ENCODE data around the gene SLC35F6. TPM values are rescaled to one million over a fixed set of nuclear protein-coding genes. Genes with fewer than 3 reads are reported as not detected.
A peak's percentile ranks its signal among the peaks of the same experiment; 100 is the strongest.

The SLC35F6 gene
- total and polyA plus RNA-seq, 9 of the 15 experiments (the other 6 are each of a cell fraction or from before 2014, with no cell fraction given) = 11.9 to 47.3 (median 22.5) TPM

GRCh38 chr2:26769089-26769761 is 5.1 kb downstream of the SLC35F6 start (continued):
- TF ChIP-seq GATA2 (CRISPR knock-in tag; IDR thresholded peaks at IDR 0.05) (peak; percentile 61), CLOCK (CRISPR knock-in tag; IDR thresholded peaks at IDR 0.05; ENCODE audit: borderline replicate concordance) (peak; percentile 95), ZBTB12 (CRISPR knock-in tag; IDR thresholded peaks at IDR 0.05) (no peak), POLR3A (IDR thresholded peaks at IDR 0.05; ENCODE audit: borderline replicate concordance, extremely low read depth, insufficient read depth, insufficient read length) (no peak), NELFE (IDR thresholded peaks at IDR 0.05; ENCODE audit: insufficient read depth, insufficient read length) (no peak), IRF1 (CRISPR knock-in tag; IDR thresholded peaks at IDR 0.05; ENCODE audit: borderline replicate concordance) (no peak), ZNF408 (CRISPR knock-in tag; IDR thresholded peaks at IDR 0.05; ENCODE audit: low read depth) (no peak), UBTF (IDR thresholded peaks at IDR 0.05; ENCODE audit: borderline replicate concordance in 1 of 2, low read depth in 2 of 2, low read length in 2 of 2) (0 out of 4 replicates have a peak, but pooled peaks have one; percentile 11 to 51), MXI1 (IDR thresholded peaks at IDR 0.05; ENCODE audit: low read depth, low read length) (0 out of 2 replicates have a peak, but pooled peaks have one; percentile 44), ZNF609 (CRISPR knock-in tag; IDR thresholded peaks at IDR 0.05; ENCODE audit: borderline replicate concordance) (peak; percentile 98), ZNF184 (CRISPR knock-in tag; IDR thresholded peaks at IDR 0.05) (no peak), ZNF12 (CRISPR knock-in tag; IDR thresholded peaks at IDR 0.05) (no peak), CXXC5 (CRISPR knock-in tag; IDR thresholded peaks at IDR 0.05) (peak; percentile 89)

Data from K562 (cell line).